Measurements from ENCODE around the gene TCF12.

TCF12 gene

GRCh38 chr15:57298843-57299550 lies 380.6 kb downstream of the TCF12 start:
- DNase-seq (ENCODE audit: low read depth): no peak

GRCh38 chr15:57301307-57301706 lies 382.9 kb downstream of the TCF12 start:
- DNase-seq (ENCODE audit: low read depth): no peak

DNA sequence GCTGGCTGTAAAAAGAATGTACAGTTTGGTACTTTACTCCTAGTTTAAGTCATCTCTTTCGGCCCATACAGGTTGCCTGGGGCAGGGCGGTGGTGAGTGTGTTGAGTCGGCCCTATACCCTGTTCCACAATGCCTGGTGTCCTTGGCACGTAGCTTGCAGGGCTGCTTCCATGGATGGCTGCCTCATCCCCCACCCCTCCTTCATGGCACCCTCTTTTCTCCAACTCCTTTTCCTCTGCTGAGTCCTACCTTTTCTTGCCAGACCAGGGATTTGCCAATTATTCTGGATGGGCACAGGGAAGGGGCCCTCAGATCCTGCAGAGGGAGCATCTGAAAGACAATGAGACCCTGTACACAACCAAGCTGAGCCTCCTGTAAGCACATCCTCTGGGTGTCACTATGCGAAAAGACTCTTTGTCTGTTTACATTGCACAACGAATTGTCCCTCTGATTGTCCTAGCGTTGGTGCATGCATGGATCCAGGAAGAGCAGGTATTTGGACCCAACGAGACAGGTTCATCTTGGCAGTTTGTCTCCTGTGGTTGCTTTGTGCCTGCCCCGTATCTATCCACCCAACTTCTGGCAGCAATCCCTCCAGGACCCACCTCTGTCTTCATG lies 384.3 kb downstream of the TCF12 start:
- DNase-seq (ENCODE audit: low read depth): no peak

GRCh38 chr15:57305009-57305408 lies 386.6 kb downstream of the TCF12 start:
- DNase-seq (ENCODE audit: low read depth): no peak

DNA sequence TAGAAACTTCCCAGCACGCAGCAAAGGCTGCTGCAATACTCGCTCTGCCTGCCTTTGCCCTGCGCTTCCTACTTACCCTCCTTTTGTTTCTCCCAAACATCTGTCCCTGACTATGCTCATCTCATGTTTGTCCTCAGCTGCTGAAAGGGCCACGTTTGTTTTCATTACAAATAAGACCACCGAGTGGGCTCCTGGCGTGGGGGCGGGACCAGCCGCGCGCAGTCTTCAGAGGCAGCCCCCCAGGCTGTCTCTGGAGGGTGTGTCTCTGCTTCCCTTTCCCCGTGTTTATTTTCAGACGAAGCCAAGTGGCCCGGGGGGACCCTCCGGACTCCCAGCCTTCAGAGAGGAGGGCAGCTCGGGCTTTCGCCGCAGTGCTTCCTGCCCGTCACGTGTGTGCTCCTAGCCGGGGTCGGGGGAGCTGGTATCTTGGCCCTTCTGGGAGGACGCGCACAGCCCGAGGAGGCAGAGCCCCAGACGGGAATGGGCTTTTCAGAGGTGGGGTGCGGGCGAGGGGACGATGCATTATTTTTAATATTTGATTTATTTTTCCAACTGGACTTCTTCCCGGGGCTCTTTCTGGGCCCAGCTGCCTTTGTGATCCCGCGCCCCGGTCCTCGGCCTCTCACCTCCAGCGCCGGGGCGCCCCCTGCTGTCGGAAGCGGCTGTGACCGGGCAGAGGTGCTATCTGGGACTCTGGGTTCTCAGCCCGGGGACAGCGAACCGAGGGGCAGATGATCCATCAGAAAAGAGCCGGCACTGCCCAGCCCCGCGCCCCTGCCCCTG lies 387.9 kb downstream of the TCF12 start:
- DNase-seq (ENCODE audit: low read depth): peak; percentile 81

GRCh38 chr15:57306944-57307411 lies 388.5 kb downstream of the TCF12 start:
- no peak for DNase-seq (ENCODE audit: low read depth)

- no peak for DNase-seq (ENCODE audit: low read depth)
Measured at GRCh38 chr15:57307527-57308169, 389.2 kb downstream of the TCF12 start.

- DNase-seq (ENCODE audit: low read depth): no peak
Measured at GRCh38 chr15:57308170-57308545, 389.7 kb downstream of the TCF12 start.

- DNase-seq (ENCODE audit: low read depth): no peak
Measured at GRCh38 chr15:57309856-57310760, 391.7 kb downstream of the TCF12 start.

DNA sequence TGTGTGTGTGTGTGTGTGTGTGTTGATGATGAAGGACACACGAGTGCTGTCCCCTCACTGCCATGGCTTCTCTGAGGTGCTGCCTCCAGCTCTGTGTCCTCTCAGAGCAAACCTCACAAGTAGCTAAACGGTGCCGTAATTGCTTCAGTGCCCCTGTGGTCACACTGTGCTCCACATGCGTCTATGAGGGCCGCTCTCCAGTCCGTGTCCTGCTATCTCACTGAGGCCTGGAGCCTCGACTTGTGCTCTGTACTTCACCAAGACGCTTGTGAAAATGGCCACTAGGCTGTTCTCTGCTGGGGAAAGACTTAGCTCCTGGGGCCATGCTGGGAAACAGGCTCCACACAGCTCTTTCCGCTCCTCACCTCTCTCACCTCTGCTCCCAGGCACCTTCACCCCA lies 392.4 kb downstream of the TCF12 start:
- DNase-seq (ENCODE audit: low read depth): no peak

DNA sequence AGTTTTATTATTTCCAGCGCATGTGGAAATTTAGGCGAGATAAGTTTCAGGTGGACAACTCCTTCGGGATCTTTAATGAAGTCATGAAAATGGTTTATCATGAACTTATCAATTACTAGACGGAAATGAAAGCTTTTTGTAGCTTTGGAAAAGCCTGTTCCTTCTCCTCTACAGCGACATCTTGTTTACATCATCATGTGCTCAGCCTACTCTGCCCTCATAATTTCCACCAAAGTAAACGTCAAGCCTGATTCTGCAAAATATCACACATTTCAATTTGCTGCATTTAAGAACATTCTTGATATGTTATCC lies 393.5 kb downstream of the TCF12 start:
- no peak for DNase-seq (ENCODE audit: low read depth)

DNA sequence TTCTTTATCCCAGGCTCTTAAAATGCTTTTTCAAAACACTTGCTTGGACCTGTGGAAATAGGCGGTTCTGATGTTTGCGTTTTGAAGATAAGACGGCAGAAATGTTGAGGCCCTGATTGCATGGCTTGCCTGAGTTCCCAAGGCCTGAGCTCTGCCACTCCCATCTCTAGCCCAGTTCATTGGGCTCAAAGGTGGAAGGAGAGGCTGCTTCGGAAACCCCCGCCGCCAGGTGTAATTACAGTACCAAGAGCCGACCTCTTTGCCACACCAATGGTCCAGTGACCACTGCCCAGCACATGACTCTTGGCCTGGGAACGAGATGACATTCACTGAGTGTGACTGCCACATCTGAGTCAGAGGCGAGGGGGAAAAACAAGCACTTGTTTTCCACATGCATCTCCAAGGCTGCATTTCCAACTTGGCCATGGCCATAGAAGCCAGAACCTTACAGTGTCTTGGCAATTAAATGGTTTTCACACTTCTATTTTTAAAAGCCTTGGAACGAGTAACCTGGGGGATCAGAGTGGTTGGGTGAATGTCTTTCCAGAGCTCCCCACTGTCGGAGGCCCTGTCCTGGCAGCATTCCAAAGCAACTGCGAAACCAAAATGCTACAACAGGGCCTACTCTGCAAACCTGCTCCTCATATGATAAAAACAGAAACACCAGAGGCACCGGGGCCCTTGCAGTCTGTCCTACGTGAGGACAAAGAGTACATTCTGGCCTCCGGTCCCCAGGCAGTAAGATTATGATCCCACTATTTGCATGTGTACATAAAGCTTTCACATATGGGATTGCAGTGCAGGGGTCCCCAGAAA lies 394.1 kb downstream of the TCF12 start:
- DNase-seq (ENCODE audit: low read depth): no peak

DNA sequence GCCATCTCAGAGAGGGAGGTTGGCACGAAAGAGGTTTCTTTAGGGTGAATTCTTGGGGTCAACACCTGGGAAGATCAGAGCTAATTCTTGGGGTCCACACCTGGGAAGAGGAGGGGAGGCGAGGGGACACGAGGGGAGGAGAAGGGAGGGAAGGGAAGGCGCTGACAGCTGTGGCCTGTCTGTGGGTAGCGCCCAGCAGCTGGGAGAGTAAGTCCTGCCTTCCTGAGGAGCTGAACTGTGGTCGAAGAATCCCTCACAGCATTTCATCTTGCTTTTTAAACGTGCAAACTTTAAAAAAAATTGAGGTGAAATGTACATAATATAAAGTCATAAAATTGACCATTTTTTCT lies 394.7 kb downstream of the TCF12 start:
- DNase-seq (ENCODE audit: low read depth): no peak

GRCh38 chr15:57314221-57314620 lies 395.8 kb downstream of the TCF12 start:
- no peak for DNase-seq (ENCODE audit: low read depth)

DNA sequence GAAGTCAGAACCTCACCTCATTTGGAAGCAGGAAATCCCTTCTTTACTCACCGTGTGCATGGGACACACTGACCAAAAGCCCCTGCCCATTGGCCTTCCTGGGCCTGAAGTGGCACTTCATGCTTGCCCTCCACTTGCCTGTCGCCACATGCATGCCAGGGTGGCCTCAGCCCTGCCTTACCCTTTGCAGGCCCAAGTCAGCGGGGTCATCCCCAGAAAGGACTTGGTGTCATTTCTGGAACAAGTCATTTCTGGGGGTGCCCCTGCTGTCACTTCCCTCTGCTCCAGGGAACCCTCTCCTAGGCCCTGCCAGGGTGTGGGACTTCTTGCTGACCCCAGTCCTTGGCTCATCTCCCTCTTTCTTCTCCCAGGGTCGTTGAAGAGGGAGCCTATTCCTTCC lies 398.0 kb downstream of the TCF12 start:
- DNase-seq (ENCODE audit: low read depth): no peak

- DNase-seq (ENCODE audit: low read depth): no peak
Measured at GRCh38 chr15:57319226-57319918, 400.9 kb downstream of the TCF12 start.

- no peak for DNase-seq (ENCODE audit: low read depth)
Measured at GRCh38 chr15:57319919-57320560, 401.6 kb downstream of the TCF12 start.

- DNase-seq (ENCODE audit: low read depth): no peak
Measured at GRCh38 chr15:57320631-57321220, 402.3 kb downstream of the TCF12 start.

GRCh38 chr15:57321485-57321884 lies 403.0 kb downstream of the TCF12 start:
- no peak for DNase-seq (ENCODE audit: low read depth)
